Natural killer cell (primary cell): ENCODE data around the gene DDX21. TPM values are rescaled to one million over a fixed set of nuclear protein-coding genes. Genes with fewer than 3 reads are reported as not detected.

Experiments used
- ATAC-seq, 3 donors: fragments of 150-1000 bp in 2 of 3; fragments of 200-7000 bp in 1 of 3; cut with Tn5 transposase; 1 replicate in 1 of 3; 2 replicates in 2 of 3; pipeline ENCODE4 v1.10.0; 2021; ENCODE audit warnings: mild to moderate bottlenecking in 2 of 3, moderate library complexity in 2 of 3
- DNase-seq, 2 donors: peaks; one replicate each; pipeline versions ENCODE4 v3.0.0 to v3.0.0-alpha.2; 2013 to 2021; ENCODE audit warnings: mixed read lengths in 1 of 2
- H3K27ac ChIP-seq: one replicate; pipeline ENCODE4 v1.5.1; 2013; ENCODE audit warnings: mild to moderate bottlenecking, low read length
- H3K27me3 ChIP-seq: one replicate; pipeline ENCODE4 v1.6.1; 2013; ENCODE audit warnings: low read length; ENCODE audit not compliant: control insufficient read depth, insufficient read depth
- H3K36me3 ChIP-seq: one replicate; pipeline ENCODE4 v1.6.1; 2013; ENCODE audit warnings: low read length; ENCODE audit not compliant: control insufficient read depth, insufficient read depth
- H3K4me1 ChIP-seq: one replicate; pipeline ENCODE4 v1.6.1; 2013; ENCODE audit warnings: low read length; ENCODE audit not compliant: control insufficient read depth, insufficient read depth
- H3K4me3 ChIP-seq: one replicate; pipeline ENCODE4 v1.5.1; 2013; ENCODE audit warnings: low read length
- H3K9me3 ChIP-seq: one replicate; pipeline ENCODE4 v1.6.1; 2013; ENCODE audit warnings: low read length; ENCODE audit not compliant: control insufficient read depth, insufficient read depth
- H3K27ac Mint-ChIP-seq, 2 donors: one replicate each; pipeline ENCODE4 v1.8.0; 2022; ENCODE audit warnings: mild to moderate bottlenecking in 2 of 2, mixed read lengths in 2 of 2, moderate library complexity in 1 of 2
- H3K27me3 Mint-ChIP-seq, 2 donors: one replicate each; pipeline ENCODE4 v1.8.0; 2022; ENCODE audit warnings: low read depth in 2 of 2, mixed read lengths in 2 of 2
- H3K36me3 Mint-ChIP-seq: one replicate; pipeline ENCODE4 v1.8.0; 2022; ENCODE audit warnings: mixed read lengths
- H3K4me1 Mint-ChIP-seq, 2 donors: one replicate each; pipeline ENCODE4 v1.8.0; 2022; ENCODE audit warnings: mixed read lengths in 2 of 2
- H3K4me3 Mint-ChIP-seq: one replicate; pipeline ENCODE4 v1.8.0; 2022; ENCODE audit warnings: mild to moderate bottlenecking, moderate library complexity, mixed read lengths
- H3K9me3 Mint-ChIP-seq, 2 donors: one replicate each; pipeline ENCODE4 v1.8.0; 2022; ENCODE audit warnings: mixed read lengths in 2 of 2
- CTCF ChIP-seq: fragments of 200-600 bp; IDR thresholded peaks from one replicate; pipeline ENCODE4 v1.8.0; 2022; ENCODE audit warnings: antibody characterized with exemption
- WGBS: methylation state at CpG from one replicate; pipeline ENCODE4 v1.1.7; 2013; ENCODE audit warnings: missing lambda C conversion rate; ENCODE audit not compliant: insufficient coverage; 5-methylcytosine and 5-hydroxymethylcytosine counted together
- intact Hi-C: fragments of 100-400 bp; cut with micrococcal nuclease; formaldehyde crosslinking; loops from one replicate; pipeline ENCODE4 v1.14.2; 2022
- total RNA-seq, 4 donors: library from RNA; stranded (reverse); fragments of 120-200 nt in 1 of 4; gene quantifications; one replicate each; pipeline versions ENCODE4 v1.2.3 to v1.2.4, GENCODE V29; 2013 to 2022

DDX21 gene
- total RNA-seq, 3 donors from 2014 or later (not counting 1 experiment from before 2014, with no cell fraction given): 59.0 to 62.1 (median 59.8) TPM

DNA sequence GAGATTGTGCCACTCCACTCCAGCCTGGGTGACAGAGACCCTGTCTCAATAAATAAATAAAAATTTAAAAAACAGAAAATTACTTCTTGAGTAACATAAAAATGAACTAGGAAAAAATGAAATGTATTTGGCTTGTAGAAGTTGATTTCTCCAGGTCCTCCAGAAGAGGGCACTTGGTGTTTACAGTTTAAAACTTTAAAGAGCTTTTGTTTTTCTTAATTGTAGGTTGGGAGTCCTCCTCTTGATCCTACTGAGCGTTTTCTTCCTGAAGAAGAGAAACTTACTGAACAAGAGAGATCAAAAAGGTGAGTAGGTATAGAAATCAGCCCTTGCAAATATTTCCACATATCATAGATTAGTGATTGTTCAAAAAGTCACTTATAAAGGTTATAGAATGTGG, 48.9 kb downstream of the DDX21 start:
- no CpG with 5 or more reads among the region's 1 CpG for WGBS
- Mint-ChIP-seq H3K9me3 (no peaks in the 10 kb centered on the region), H3K4me3 (no peak overlapping the region), H3K4me1 (peaks cover 5 to 8% of the 10 kb centered on the region in 2 donors), H3K36me3 (no peaks in the 10 kb centered on the region), H3K27ac (peak overlapping the region; percentile 50 to 60), H3K27me3 (no peaks in the 10 kb centered on the region)
- H3K27me3 ChIP-seq: no peaks in the 10 kb centered on the region
- no peaks in the 10 kb centered on the region for H3K9me3 ChIP-seq
- TF ChIP-seq CTCF: peak; percentile 79
- H3K36me3 ChIP-seq: peaks cover 19% of the 10 kb centered on the region
- no peaks in the 10 kb centered on the region for H3K4me1 ChIP-seq
- H3K4me3 ChIP-seq: no peak overlapping the region
- DNase-seq (peak in 1 of 2 donors; percentile 74), ATAC-seq (peak; percentile 67 to 90 (median 72))
- H3K27ac ChIP-seq: no peak overlapping the region
- intact Hi-C loops: loop anchor here (1.0 to 2.0 kb wide), 4 partner anchors 40 to 387 kb away; partner anchors contain the start of gene VPS26A

DNA sequence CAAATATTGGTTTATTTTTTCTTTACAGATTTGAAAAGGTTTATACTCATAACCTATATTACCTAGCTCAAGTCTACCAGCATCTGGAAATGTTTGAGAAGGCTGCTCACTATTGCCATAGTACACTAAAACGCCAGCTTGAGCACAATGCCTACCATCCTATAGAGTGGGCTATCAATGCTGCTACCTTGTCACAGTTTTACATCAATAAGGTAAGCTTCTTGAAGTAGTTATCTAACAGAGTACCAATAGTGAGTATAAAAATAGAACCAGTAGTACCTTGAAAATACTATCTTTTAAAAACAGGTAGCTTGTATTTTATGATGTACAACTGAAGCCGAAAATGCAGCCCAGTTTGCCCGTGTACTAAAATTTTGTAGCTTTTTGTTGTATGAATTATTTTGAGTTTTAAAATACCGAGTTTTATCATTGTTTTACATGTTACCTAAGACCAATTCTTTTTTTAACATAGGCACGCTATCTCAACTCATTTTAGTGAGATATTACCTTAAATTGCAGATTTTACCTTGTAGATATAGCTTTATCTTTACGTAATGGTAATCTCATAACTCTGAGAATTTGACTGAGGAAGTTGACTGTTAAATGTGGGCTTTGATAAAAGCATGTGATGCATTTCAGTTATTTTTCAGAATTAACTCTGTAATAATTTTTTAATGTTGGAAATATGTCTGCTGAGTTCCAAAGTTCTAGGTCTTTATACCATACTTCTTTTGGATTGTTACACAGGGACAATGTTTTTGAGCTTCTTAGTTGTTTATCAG, 49.9 kb downstream of the DDX21 start:
- peaks cover 12% of the 10 kb centered on the region for H3K36me3 ChIP-seq
- Mint-ChIP-seq H3K27me3 (no peaks in the 10 kb centered on the region), H3K4me3 (no peak overlapping the region), H3K36me3 (no peaks in the 10 kb centered on the region), H3K9me3 (no peaks in the 10 kb centered on the region), H3K27ac (no peak overlapping the region), H3K4me1 (peaks cover 5 to 8% of the 10 kb centered on the region in 2 donors)
- H3K4me1 ChIP-seq: no peaks in the 10 kb centered on the region
- 100% methylated on average over 2 of the region's 6 CpGs for WGBS
- no peaks in the 10 kb centered on the region for H3K9me3 ChIP-seq
- no peak overlapping the region for H3K4me3 ChIP-seq
- TF ChIP-seq CTCF: no peak
- no peak for DNase-seq
- H3K27ac ChIP-seq: no peak overlapping the region
- no peak for ATAC-seq
- intact Hi-C loops: loop anchor here (1.0 to 2.0 kb wide), 4 partner anchors 39 to 386 kb away; partner anchors contain the start of gene VPS26A
- H3K27me3 ChIP-seq: no peaks in the 10 kb centered on the region

GRCh38 chr10:69007260-69007659, 51.3 kb downstream of the DDX21 start:
- 100% methylated on average over 1 of the region's 3 CpGs for WGBS
- TF ChIP-seq CTCF: no peak
- H3K27ac Mint-ChIP-seq: no peak overlapping the region
- H3K9me3 Mint-ChIP-seq: no peaks in the 10 kb centered on the region
- H3K4me1 ChIP-seq: no peaks in the 10 kb centered on the region
- DNase-seq (no peak), ATAC-seq (no peak)
- H3K36me3 ChIP-seq: peaks cover 18% of the 10 kb centered on the region
- no peak overlapping the region for H3K4me3 Mint-ChIP-seq
- intact Hi-C loops: no loop called here
- peaks cover 5 to 8% of the 10 kb centered on the region in 2 donors for H3K4me1 Mint-ChIP-seq
- H3K4me3 ChIP-seq: no peak overlapping the region
- H3K9me3 ChIP-seq: no peaks in the 10 kb centered on the region
- H3K27ac ChIP-seq: no peak overlapping the region
- H3K27me3 ChIP-seq: no peaks in the 10 kb centered on the region
- H3K27me3 Mint-ChIP-seq: no peaks in the 10 kb centered on the region
- no peaks in the 10 kb centered on the region for H3K36me3 Mint-ChIP-seq
